NCI-H146 treated with DMSO at 0.1 percent for 48 hours (cell line): Measurements from ENCODE around the gene IL36B.

ENCODE experiments used
- DNase-seq: peaks from one replicate; lab custom pipeline; 2025; ENCODE audit not compliant: unreplicated experiment; lab: John Stamatoyannopoulos, UW

The IL36B gene

GRCh38 chr2:113056521-113056920 is 3.9 kb upstream of the IL36B start:
- DNase-seq: no peak

GRCh38 chr2:113054066-113054465 is 1.4 kb upstream of the IL36B start:
- DNase-seq: no peak

GRCh38 chr2:113053666-113054065 is 999 bp upstream of the IL36B start:
- DNase-seq: no peak

GRCh38 chr2:113050921-113051895 is 1.5 kb downstream of the IL36B start:
- no peak for DNase-seq

GRCh38 chr2:113046465-113046864 is 6.2 kb downstream of the IL36B start:
- no peak for DNase-seq

- DNase-seq: no peak
Measured at GRCh38 chr2:113041871-113042270, 10.8 kb downstream of the IL36B start.

- no peak for DNase-seq
Measured at GRCh38 chr2:113039719-113040118, 12.9 kb downstream of the IL36B start.

GRCh38 chr2:113039158-113039557 is 13.5 kb downstream of the IL36B start:
- DNase-seq: no peak

- DNase-seq: no peak
Measured at GRCh38 chr2:113038291-113038690, 14.4 kb downstream of the IL36B start.

GRCh38 chr2:113036763-113037162 is 15.9 kb downstream of the IL36B start:
- DNase-seq: no peak

- DNase-seq: no peak
Measured at GRCh38 chr2:113034016-113034415, 18.7 kb downstream of the IL36B start.

- DNase-seq: no peak
Measured at GRCh38 chr2:113032737-113033136, 19.9 kb downstream of the IL36B start.

GRCh38 chr2:113028112-113028511 is 24.6 kb downstream of the IL36B start:
- DNase-seq: no peak

- no peak for DNase-seq
Measured at GRCh38 chr2:113027691-113028090, 25.0 kb downstream of the IL36B start.

- no peak for DNase-seq
Measured at GRCh38 chr2:113025737-113026136, 26.9 kb downstream of the IL36B start.

- DNase-seq: no peak
Measured at GRCh38 chr2:113024764-113025163, 27.9 kb downstream of the IL36B start.

- DNase-seq: no peak
Measured at GRCh38 chr2:113021312-113021711, 31.4 kb downstream of the IL36B start.

GRCh38 chr2:113018509-113018908 is 34.2 kb downstream of the IL36B start:
- DNase-seq: no peak

- no peak for DNase-seq
Measured at GRCh38 chr2:113015655-113016054, 37.0 kb downstream of the IL36B start.

- DNase-seq: no peak
Measured at GRCh38 chr2:113015042-113015441, 37.6 kb downstream of the IL36B start.

GRCh38 chr2:113014067-113014466 is 38.6 kb downstream of the IL36B start:
- no peak for DNase-seq

- DNase-seq: no peak
Measured at GRCh38 chr2:113013336-113013661, 39.4 kb downstream of the IL36B start.
